ENCODE measurements around the gene CNKSR2. TPM values are rescaled to one million over a fixed set of nuclear protein-coding genes. Genes with fewer than 3 reads are reported as not detected.

CNKSR2 gene
- total RNA-seq, 1 donor from 2014 or later = 54.5 TPM

DNA sequence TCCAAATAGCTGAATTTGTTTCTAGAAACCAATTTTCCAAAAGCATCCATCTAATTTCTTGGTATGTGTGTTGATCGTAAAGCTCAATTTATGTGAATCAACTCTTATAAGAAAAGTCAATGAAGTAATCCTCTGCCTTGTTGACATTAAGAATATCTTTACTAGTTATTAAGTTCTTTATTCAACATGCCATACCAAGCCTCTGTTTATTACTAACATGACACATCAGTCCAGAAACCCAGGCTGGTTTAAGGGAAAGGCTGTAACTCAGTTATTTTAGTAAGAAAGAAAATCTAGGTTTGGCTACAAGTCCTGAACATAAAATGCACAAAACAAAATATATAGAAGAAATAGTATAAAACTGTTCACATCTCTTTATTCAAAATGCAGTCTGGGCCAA, 235.9 kb downstream of the CNKSR2 start:
- Histone ChIP-seq H3K4me2 (no peak overlapping the region), H2AFZ (replicated peaks) (no peak overlapping the region), H3K27ac (no peak overlapping the region), H3K9me3 (ENCODE audit: low read depth) (peaks cover 5% of the 10 kb centered on the region), H3K27me3 (no peaks in the 10 kb centered on the region), H3F3A (ENCODE audit: low read depth) (no peaks in the 10 kb centered on the region), H3K79me2 (ENCODE audit: low read depth) (no peaks in the 10 kb centered on the region), H3K36me3 (no peaks in the 10 kb centered on the region), H3K4me3 (no peak overlapping the region), H3K4me1 (no peaks in the 10 kb centered on the region), H4K20me1 (ENCODE audit: low read depth) (no peaks in the 10 kb centered on the region), H3K9ac (no peak overlapping the region)
- Mint-ChIP-seq H3K27ac (no peak overlapping the region), H3K4me3 (no peak overlapping the region), H3K4me1 (peaks cover 7% of the 10 kb centered on the region), H3K27me3 (ENCODE audit: insufficient read depth, low read depth) (no peaks in the 10 kb centered on the region), H3K9me3 (no peaks in the 10 kb centered on the region), H3K36me3 (peaks cover 2% of the 10 kb centered on the region)
- TF ChIP-seq EZH2phosphoT487 (IDR thresholded peaks at IDR 0.05) (no peak), EZH2 (IDR thresholded peaks at IDR 0.05) (no peak)
- TF ChIP-seq, protein P1, sequence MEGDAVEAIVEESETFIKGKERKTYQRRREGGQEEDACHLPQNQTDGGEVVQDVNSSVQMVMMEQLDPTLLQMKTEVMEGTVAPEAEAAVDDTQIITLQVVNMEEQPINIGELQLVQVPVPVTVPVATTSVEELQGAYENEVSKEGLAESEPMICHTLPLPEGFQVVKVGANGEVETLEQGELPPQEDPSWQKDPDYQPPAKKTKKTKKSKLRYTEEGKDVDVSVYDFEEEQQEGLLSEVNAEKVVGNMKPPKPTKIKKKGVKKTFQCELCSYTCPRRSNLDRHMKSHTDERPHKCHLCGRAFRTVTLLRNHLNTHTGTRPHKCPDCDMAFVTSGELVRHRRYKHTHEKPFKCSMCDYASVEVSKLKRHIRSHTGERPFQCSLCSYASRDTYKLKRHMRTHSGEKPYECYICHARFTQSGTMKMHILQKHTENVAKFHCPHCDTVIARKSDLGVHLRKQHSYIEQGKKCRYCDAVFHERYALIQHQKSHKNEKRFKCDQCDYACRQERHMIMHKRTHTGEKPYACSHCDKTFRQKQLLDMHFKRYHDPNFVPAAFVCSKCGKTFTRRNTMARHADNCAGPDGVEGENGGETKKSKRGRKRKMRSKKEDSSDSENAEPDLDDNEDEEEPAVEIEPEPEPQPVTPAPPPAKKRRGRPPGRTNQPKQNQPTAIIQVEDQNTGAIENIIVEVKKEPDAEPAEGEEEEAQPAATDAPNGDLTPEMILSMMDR (IDR thresholded peaks at IDR 0.05) = no peak
- no peak for DNase-seq (ENCODE audit: low spot score)

DNA sequence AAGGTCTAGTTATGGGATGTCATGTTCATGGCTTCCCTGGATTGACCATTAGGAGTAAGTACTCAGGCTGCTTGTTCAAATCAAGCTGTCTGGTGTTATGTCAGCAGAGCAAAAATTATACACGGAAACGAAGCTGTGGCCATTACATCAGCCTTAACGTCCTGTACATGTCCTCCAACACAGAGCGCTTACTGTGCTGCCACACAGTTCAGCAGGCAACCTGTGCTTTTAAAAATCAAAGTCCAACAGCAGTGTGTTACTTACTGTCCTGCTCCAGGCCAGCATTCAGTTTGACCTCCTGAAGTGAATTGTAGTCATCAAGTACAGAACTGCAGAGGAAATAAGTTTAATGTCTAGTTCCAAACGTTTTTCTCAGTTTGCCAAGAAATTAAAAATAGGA, 237.9 kb downstream of the CNKSR2 start:
- no peak overlapping the region for H3K27ac ChIP-seq
- no peaks in the 10 kb centered on the region for H3K9me3 Mint-ChIP-seq
- no peak overlapping the region for H3K4me2 ChIP-seq
- no peaks in the 10 kb centered on the region for H3K27me3 Mint-ChIP-seq (ENCODE audit: insufficient read depth, low read depth)
- peaks cover 2% of the 10 kb centered on the region for H3K36me3 Mint-ChIP-seq
- H3K4me3 ChIP-seq = no peak overlapping the region
- no peak overlapping the region for H2AFZ ChIP-seq (replicated peaks)
- H3K4me1 Mint-ChIP-seq = no peaks in the 10 kb centered on the region
- no peaks in the 10 kb centered on the region for H3F3A ChIP-seq (ENCODE audit: low read depth)
- no peak overlapping the region for H3K4me3 Mint-ChIP-seq
- no peaks in the 10 kb centered on the region for H4K20me1 ChIP-seq (ENCODE audit: low read depth)
- no peaks in the 10 kb centered on the region for H3K36me3 ChIP-seq
- no peak for DNase-seq (ENCODE audit: low spot score)
- no peaks in the 10 kb centered on the region for H3K4me1 ChIP-seq
- H3K9me3 ChIP-seq (ENCODE audit: low read depth) = peaks cover 5% of the 10 kb centered on the region
- H3K27ac Mint-ChIP-seq = no peak overlapping the region
- no peaks in the 10 kb centered on the region for H3K27me3 ChIP-seq
- H3K79me2 ChIP-seq (ENCODE audit: low read depth) = no peaks in the 10 kb centered on the region
- no peak overlapping the region for H3K9ac ChIP-seq
- no peak for TF ChIP-seq EZH2 (IDR thresholded peaks at IDR 0.05)
- no peak for TF ChIP-seq EZH2phosphoT487 (IDR thresholded peaks at IDR 0.05)
- TF ChIP-seq, protein P1 (IDR thresholded peaks at IDR 0.05) = no peak

- H3K9me3 Mint-ChIP-seq = no peaks in the 10 kb centered on the region
- H3K4me3 Mint-ChIP-seq = no peak overlapping the region
- H3K27me3 ChIP-seq = no peaks in the 10 kb centered on the region
- no peaks in the 10 kb centered on the region for H3K36me3 ChIP-seq
- H3K9me3 ChIP-seq (ENCODE audit: low read depth) = no peaks in the 10 kb centered on the region
- no peak overlapping the region for H3K4me2 ChIP-seq
- no peaks in the 10 kb centered on the region for H3K27me3 Mint-ChIP-seq (ENCODE audit: insufficient read depth, low read depth)
- H3K36me3 Mint-ChIP-seq = no peaks in the 10 kb centered on the region
- H3K27ac ChIP-seq = no peak overlapping the region
- no peaks in the 10 kb centered on the region for H3F3A ChIP-seq (ENCODE audit: low read depth)
- H2AFZ ChIP-seq (replicated peaks) = no peak overlapping the region
- H4K20me1 ChIP-seq (ENCODE audit: low read depth) = no peaks in the 10 kb centered on the region
- no peaks in the 10 kb centered on the region for H3K4me1 ChIP-seq
- TF ChIP-seq EZH2phosphoT487 (IDR thresholded peaks at IDR 0.05) (no peak), EZH2 (IDR thresholded peaks at IDR 0.05) (no peak)
- TF ChIP-seq, protein P1 (IDR thresholded peaks at IDR 0.05) = no peak
- DNase-seq (ENCODE audit: low spot score) = no peak
- no peaks in the 10 kb centered on the region for H3K4me1 Mint-ChIP-seq
- no peak overlapping the region for H3K9ac ChIP-seq
- no peaks in the 10 kb centered on the region for H3K79me2 ChIP-seq (ENCODE audit: low read depth)
- no peak overlapping the region for H3K27ac Mint-ChIP-seq
- no peak overlapping the region for H3K4me3 ChIP-seq
Observed at GRCh38 chrX:21616386-21616785, 242.2 kb downstream of the CNKSR2 start.

Measured in neural progenitor cell (in vitro differentiated cells).